IMR-90 (cell line): ENCODE results near the gene TFEB.

ENCODE experiments used
- CEBPB ChIP-seq: IDR thresholded peaks from 2 replicates; pipeline ENCODE4 v1.6.1; 2012; ENCODE audit warnings: low read depth, low read length, improper control_type of control experiment
- CTCF ChIP-seq: conservative IDR thresholded peaks from 2 replicates; pipeline ENCODE4 v1.5.1; 2012; ENCODE audit warnings: mild to moderate bottlenecking, low read depth, low read length, improper control_type of control experiment
- FOS ChIP-seq: fragments of 150-350 bp; IDR thresholded peaks from 2 replicates; pipeline ENCODE4 v1.6.1; 2016; ENCODE audit warnings: low read depth, low read length
- MAZ ChIP-seq: IDR thresholded peaks from 2 replicates; pipeline ENCODE4 v1.6.1; 2012; ENCODE audit warnings: low read depth, mild to moderate bottlenecking, low read length, improper control_type of control experiment, moderate library complexity, borderline replicate concordance
- MXI1 ChIP-seq: IDR thresholded peaks from 2 replicates; pipeline ENCODE4 v1.6.1; 2012; ENCODE audit warnings: low read depth, mild to moderate bottlenecking, low read length, moderate library complexity, borderline replicate concordance
- NFE2L2 ChIP-seq: fragments of 150-350 bp; IDR thresholded peaks from 2 replicates; pipeline ENCODE4 v1.6.1; 2016; ENCODE audit warnings: low read depth, mild to moderate bottlenecking, low read length
- POLR2A ChIP-seq: IDR thresholded peaks from 2 replicates; pipeline ENCODE4 v1.6.1; 2012; ENCODE audit warnings: mild to moderate bottlenecking, low read depth, low read length
- RAD21 ChIP-seq: IDR thresholded peaks from 2 replicates; pipeline ENCODE4 v1.6.1; 2012; ENCODE audit warnings: low read length, improper control_type of control experiment
- RCOR1 ChIP-seq: IDR thresholded peaks from 2 replicates; pipeline ENCODE4 v1.6.1; 2012; ENCODE audit warnings: mild to moderate bottlenecking, low read length, improper control_type of control experiment; ENCODE audit not compliant: insufficient replicate concordance
- RFX5 ChIP-seq: IDR thresholded peaks from 2 replicates; pipeline ENCODE4 v1.8.0; 2012; ENCODE audit warnings: low read depth, mild to moderate bottlenecking, low read length, moderate library complexity
- SMC3 ChIP-seq: fragments of 150-350 bp; IDR thresholded peaks from 2 replicates; pipeline ENCODE4 v1.6.1; 2016; ENCODE audit warnings: low read depth, mild to moderate bottlenecking, antibody characterized with exemption, low read length, moderate library complexity
- USF2 ChIP-seq: fragments of 150-350 bp; IDR thresholded peaks from 2 replicates; pipeline ENCODE4 v1.6.1; 2017; ENCODE audit warnings: mild to moderate bottlenecking, antibody characterized with exemption, low read length, low read depth
- TF ChIP-seq, protein P1 (sequence below): fragments of 150-350 bp; IDR thresholded peaks from 2 replicates; pipeline ENCODE4 v1.6.1; 2016; ENCODE audit warnings: low read depth, mild to moderate bottlenecking, low read length, moderate library complexity, borderline replicate concordance

GRCh38 chr6:41757931-41758640 lies 22.7 kb upstream of the TFEB start:
- no peak for TF ChIP-seq CTCF
- no peak for TF ChIP-seq MXI1
- no peak for TF ChIP-seq RAD21
- no peak for TF ChIP-seq SMC3
- no peak for TF ChIP-seq USF2
- TF ChIP-seq POLR2A, result no peak
- TF ChIP-seq, protein P1, sequence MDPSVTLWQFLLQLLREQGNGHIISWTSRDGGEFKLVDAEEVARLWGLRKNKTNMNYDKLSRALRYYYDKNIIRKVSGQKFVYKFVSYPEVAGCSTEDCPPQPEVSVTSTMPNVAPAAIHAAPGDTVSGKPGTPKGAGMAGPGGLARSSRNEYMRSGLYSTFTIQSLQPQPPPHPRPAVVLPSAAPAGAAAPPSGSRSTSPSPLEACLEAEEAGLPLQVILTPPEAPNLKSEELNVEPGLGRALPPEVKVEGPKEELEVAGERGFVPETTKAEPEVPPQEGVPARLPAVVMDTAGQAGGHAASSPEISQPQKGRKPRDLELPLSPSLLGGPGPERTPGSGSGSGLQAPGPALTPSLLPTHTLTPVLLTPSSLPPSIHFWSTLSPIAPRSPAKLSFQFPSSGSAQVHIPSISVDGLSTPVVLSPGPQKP, result no peak
- TF ChIP-seq MAZ, result no peak
- no peak for TF ChIP-seq FOS
- TF ChIP-seq RCOR1, result no peak
- no peak for TF ChIP-seq RFX5
- no peak for TF ChIP-seq CEBPB
- TF ChIP-seq NFE2L2, result no peak
